ENCODE measurements around the gene DYNLT4. TPM values are rescaled to one million over a fixed set of nuclear protein-coding genes. Genes with fewer than 3 reads are reported as not detected.

DYNLT4 gene
- total RNA-seq, 1 donor from 2014 or later, result 0.31 TPM

- H3K9me3 Mint-ChIP-seq, result peaks cover 8% of the 10 kb centered on the region
- no peak for TF ChIP-seq CTCF (IDR thresholded peaks at IDR 0.05; ENCODE audit: unreplicated experiment)
- H3K27ac Mint-ChIP-seq, result peak overlapping the region; percentile 31
- H3K36me3 Mint-ChIP-seq, result peaks cover 3% of the 10 kb centered on the region
- H3K4me3 Mint-ChIP-seq, result peak overlapping the region; percentile 87
- H3K27me3 Mint-ChIP-seq (ENCODE audit: low read depth), result no peaks in the 10 kb centered on the region
- DNase-seq (ENCODE audit: low spot score in 2 of 2, unreplicated experiment in 2 of 2), result no peak
- H3K4me1 Mint-ChIP-seq, result peaks cover 18% of the 10 kb centered on the region
Observed at GRCh38 chr1:44821240-44821715, 14.1 kb upstream of the DYNLT4 start.

GRCh38 chr1:44820328-44821239, 13.4 kb upstream of the DYNLT4 start:
- Mint-ChIP-seq H3K4me3 (peak overlapping the region; percentile 87), H3K4me1 (peaks cover 18% of the 10 kb centered on the region)

GRCh38 chr1:44819608-44820327, 12.6 kb upstream of the DYNLT4 start:
- Mint-ChIP-seq H3K27me3 (ENCODE audit: low read depth) (no peaks in the 10 kb centered on the region), H3K4me1 (peaks cover 23% of the 10 kb centered on the region), H3K4me3 (peak overlapping the region; percentile 87), H3K36me3 (peaks cover 10% of the 10 kb centered on the region), H3K9me3 (peaks cover 8% of the 10 kb centered on the region), H3K27ac (peak overlapping the region; percentile 100)
- TF ChIP-seq CTCF (IDR thresholded peaks at IDR 0.05; ENCODE audit: unreplicated experiment), result no peak
- peak in 1 of 2 experiments; percentile 75 for DNase-seq (ENCODE audit: low spot score in 2 of 2, unreplicated experiment in 2 of 2)

More at GRCh38 chr1:44820328-44821239, 13.4 kb upstream of the DYNLT4 start:
- TF ChIP-seq CTCF (IDR thresholded peaks at IDR 0.05; ENCODE audit: unreplicated experiment), result no peak
- Mint-ChIP-seq H3K27me3 (ENCODE audit: low read depth) (no peaks in the 10 kb centered on the region), H3K27ac (peak overlapping the region; percentile 100), H3K36me3 (peaks cover 3% of the 10 kb centered on the region), H3K9me3 (peaks cover 8% of the 10 kb centered on the region)
- no peak for DNase-seq (ENCODE audit: low spot score in 2 of 2, unreplicated experiment in 2 of 2)

- peaks cover 11% of the 10 kb centered on the region for H3K36me3 Mint-ChIP-seq
Observed at GRCh38 chr1:44819196-44819607, 12.1 kb upstream of the DYNLT4 start.

More at GRCh38 chr1:44819196-44819607, 12.1 kb upstream of the DYNLT4 start:
- Mint-ChIP-seq H3K4me3 (peak overlapping the region; percentile 87), H3K4me1 (peaks cover 24% of the 10 kb centered on the region), H3K9me3 (peaks cover 8% of the 10 kb centered on the region), H3K27me3 (ENCODE audit: low read depth) (no peaks in the 10 kb centered on the region), H3K27ac (peak overlapping the region; percentile 100)
- no peak for DNase-seq (ENCODE audit: low spot score in 2 of 2, unreplicated experiment in 2 of 2)
- TF ChIP-seq CTCF (IDR thresholded peaks at IDR 0.05; ENCODE audit: unreplicated experiment), result no peak
